Activated CD4-positive, alpha-beta T cell treated with anti-CD3 and anti-CD28 coated beads, Interleukin-2, amount 10 ng/mL, durations not matched to agents 7 days and 5 days (primary cell): ENCODE data around the gene UTP20. TPM values are rescaled to one million over a fixed set of nuclear protein-coding genes. Genes with fewer than 3 reads are reported as not detected.
A peak's percentile ranks its signal among the peaks of the same experiment; 100 is the strongest.
"Not testable (repeated sequence)": the region's sequence is repeated elsewhere in the genome, so short reads cannot be mapped to it uniquely, and the experiment has no call there.

Source experiments
- CTCF ChIA-PET: fragments of 350-600 bp; sonication (Branson Sonifier 250); formaldehyde crosslinking; loops from one replicate; lab custom pipeline; 2021; ENCODE audit warnings: antibody characterized with exemption; lab: Charles Lee
- POLR2A ChIA-PET: fragments of 350-600 bp; sonication (Branson Sonifier 250); formaldehyde crosslinking; loops from one replicate; lab custom pipeline; 2021; ENCODE audit warnings: antibody characterized with exemption; lab: Charles Lee
- DNase-seq: peaks from one replicate; pipeline ENCODE4 v3.0.0-alpha.2; 2020
- H3K27ac Mint-ChIP-seq: one replicate; pipeline ENCODE4 v1.8.0; 2021; ENCODE audit warnings: mild to moderate bottlenecking, moderate library complexity, mixed read lengths
- H3K27me3 Mint-ChIP-seq: one replicate; pipeline ENCODE4 v1.8.0; 2021; ENCODE audit warnings: mixed read lengths
- H3K36me3 Mint-ChIP-seq: one replicate; pipeline ENCODE4 v1.8.0; 2021; ENCODE audit warnings: low read depth, mixed read lengths
- H3K4me1 Mint-ChIP-seq: one replicate; pipeline ENCODE4 v1.8.0; 2021; ENCODE audit warnings: mixed read lengths
- H3K4me3 Mint-ChIP-seq: one replicate; pipeline ENCODE4 v1.8.0; 2021; ENCODE audit warnings: mild to moderate bottlenecking, moderate library complexity, mixed read lengths
- H3K9me3 Mint-ChIP-seq: one replicate; pipeline ENCODE4 v1.8.0; 2021; ENCODE audit warnings: mixed read lengths
- total RNA-seq, 2 experiments: library from RNA; stranded (reverse); gene quantifications; one replicate each; pipeline ENCODE4 v1.2.3, GENCODE V29; 2021

Gene UTP20
- total RNA-seq, 2 experiments from 2014 or later, result 14.7 to 15.9 TPM

DNA sequence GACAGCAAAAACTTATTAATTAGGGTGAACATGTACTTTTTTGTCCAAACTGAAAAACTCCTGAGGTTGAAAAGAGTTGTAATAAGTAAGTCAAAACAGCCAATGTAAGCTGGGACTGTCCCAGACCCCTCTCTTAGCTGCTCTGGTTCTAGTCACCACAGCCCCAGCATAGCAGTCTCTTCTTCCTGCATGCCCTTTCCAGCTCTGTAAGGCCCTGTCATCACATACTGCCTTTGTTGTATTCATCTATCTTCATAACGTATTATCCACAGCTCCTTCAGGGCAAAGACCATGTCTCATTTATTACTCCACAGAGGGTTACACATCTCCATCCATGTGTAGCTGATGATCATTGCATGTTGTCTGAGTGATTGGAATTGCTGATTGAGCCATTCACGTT lies 56.5 kb downstream of the UTP20 start:
- CTCF ChIA-PET, result interaction anchor here (0.8 to 1.9 kb wide), 2 partner anchors 12 to 14 kb away, joined by 3 to 12 read pairs; no protein-coding TSS in a partner anchor
- H3K27me3 Mint-ChIP-seq, result no peaks in the 10 kb centered on the region
- H3K4me1 Mint-ChIP-seq, result no peaks in the 10 kb centered on the region
- H3K4me3 Mint-ChIP-seq, result no peak overlapping the region
- DNase-seq, result no peak
- no peaks in the 10 kb centered on the region for H3K9me3 Mint-ChIP-seq
- POLR2A ChIA-PET, result no interaction called here
- no peak overlapping the region for H3K27ac Mint-ChIP-seq
- peaks cover 15% of the 10 kb centered on the region for H3K36me3 Mint-ChIP-seq

DNA sequence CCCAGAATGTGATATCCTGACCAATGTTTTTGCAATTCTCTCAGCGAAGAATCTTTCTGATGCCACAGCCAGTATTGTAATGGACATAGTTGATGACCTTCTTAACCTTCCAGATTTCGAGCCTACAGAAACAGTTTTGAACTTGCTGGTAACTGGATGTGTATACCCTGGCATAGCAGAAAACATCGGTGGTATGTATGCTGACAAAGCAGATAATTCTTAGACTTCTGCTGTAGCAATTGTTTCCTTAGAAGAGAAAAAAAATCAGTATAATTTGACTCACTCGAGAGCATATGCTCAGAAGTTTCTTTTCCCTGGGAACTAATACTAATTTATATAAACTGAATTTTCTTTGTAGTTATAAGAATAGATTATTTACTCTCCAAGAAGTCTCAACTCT lies 58.2 kb downstream of the UTP20 start:
- ChIA-PET CTCF (interaction anchor here (1.9 kb wide), 1 partner anchor 14 kb away, joined by 12 read pairs; no protein-coding TSS in a partner anchor), POLR2A (no interaction called here)
- Mint-ChIP-seq H3K27ac (no peak overlapping the region), H3K9me3 (no peaks in the 10 kb centered on the region), H3K36me3 (peaks cover 13% of the 10 kb centered on the region), H3K4me1 (no peaks in the 10 kb centered on the region), H3K4me3 (no peak overlapping the region), H3K27me3 (no peaks in the 10 kb centered on the region)
- no peak for DNase-seq

DNA sequence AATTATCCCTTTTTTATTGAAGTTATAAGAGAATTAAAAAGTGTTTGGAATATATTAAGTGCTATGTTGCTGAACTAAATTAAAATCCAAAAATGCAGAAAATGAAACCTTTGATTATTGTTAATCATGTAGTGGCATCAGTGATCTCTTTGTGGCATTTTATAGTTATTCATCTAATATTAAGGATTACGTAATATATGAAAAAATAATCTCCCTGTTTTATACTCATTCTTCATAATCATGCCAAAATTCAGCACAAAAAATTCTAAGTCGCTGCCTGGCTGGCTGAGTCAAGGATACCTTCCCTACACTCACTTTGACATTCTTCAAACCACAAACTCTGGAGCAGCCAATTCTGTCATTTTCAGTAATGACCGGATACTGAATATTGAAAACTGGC lies 64.0 kb downstream of the UTP20 start:
- H3K9me3 Mint-ChIP-seq, result peaks cover 2% of the 10 kb centered on the region
- ChIA-PET POLR2A (no interaction called here), CTCF (no interaction called here)
- no peaks in the 10 kb centered on the region for H3K4me1 Mint-ChIP-seq
- no peak overlapping the region for H3K27ac Mint-ChIP-seq
- H3K4me3 Mint-ChIP-seq, result no peak overlapping the region
- H3K36me3 Mint-ChIP-seq, result peaks cover 33% of the 10 kb centered on the region
- no peak for DNase-seq
- H3K27me3 Mint-ChIP-seq, result no peaks in the 10 kb centered on the region

DNA sequence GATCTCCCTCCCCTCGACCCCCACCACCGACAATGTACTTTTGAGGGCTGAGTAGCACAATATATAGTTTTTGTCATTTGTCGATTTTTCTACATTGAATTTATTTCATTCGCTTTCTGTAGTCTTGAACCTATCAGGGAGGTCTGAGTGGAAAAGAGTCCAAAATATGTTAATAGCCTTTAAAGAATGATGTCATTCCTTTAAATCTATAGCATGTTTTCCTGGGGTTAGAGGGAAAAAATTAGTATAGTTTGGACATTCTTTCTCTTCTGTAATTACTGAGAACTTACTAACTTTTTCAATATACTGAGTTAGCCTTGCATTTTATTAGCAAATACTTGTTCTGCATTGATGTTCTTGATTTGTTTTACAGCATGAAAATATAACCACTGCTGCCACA lies 71.8 kb downstream of the UTP20 start:
- H3K9me3 Mint-ChIP-seq, result peaks cover 7% of the 10 kb centered on the region
- no peak overlapping the region for H3K27ac Mint-ChIP-seq
- H3K4me1 Mint-ChIP-seq, result no peaks in the 10 kb centered on the region
- CTCF ChIA-PET, result no interaction called here
- no peak for DNase-seq
- POLR2A ChIA-PET, result no interaction called here
- no peaks in the 10 kb centered on the region for H3K27me3 Mint-ChIP-seq
- peaks cover 37% of the 10 kb centered on the region for H3K36me3 Mint-ChIP-seq
- no peak overlapping the region for H3K4me3 Mint-ChIP-seq

DNA sequence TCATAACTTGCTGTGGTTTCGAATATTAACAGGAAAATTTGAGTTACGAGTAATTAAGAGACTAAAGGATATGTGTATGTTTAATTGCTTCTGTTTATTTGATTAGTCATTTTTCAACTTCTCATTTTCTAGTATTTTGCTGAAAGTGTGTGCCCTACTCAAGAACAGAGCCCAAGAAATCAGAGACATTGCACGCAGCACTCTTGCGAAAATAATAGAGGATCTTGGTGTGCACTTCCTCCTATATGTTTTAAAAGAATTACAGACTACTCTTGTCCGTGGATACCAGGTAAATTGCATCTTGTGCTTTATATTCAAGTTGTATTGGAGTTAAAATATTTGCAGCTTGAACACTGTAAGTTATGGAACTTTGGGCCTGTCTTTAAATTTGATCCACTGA lies 76.9 kb downstream of the UTP20 start:
- no peaks in the 10 kb centered on the region for H3K9me3 Mint-ChIP-seq
- H3K4me3 Mint-ChIP-seq, result no peak overlapping the region
- no peaks in the 10 kb centered on the region for H3K27me3 Mint-ChIP-seq
- H3K27ac Mint-ChIP-seq, result no peak overlapping the region
- no peak for DNase-seq
- CTCF ChIA-PET, result no interaction called here
- peaks cover 27% of the 10 kb centered on the region for H3K36me3 Mint-ChIP-seq
- POLR2A ChIA-PET, result no interaction called here
- H3K4me1 Mint-ChIP-seq, result no peaks in the 10 kb centered on the region

DNA sequence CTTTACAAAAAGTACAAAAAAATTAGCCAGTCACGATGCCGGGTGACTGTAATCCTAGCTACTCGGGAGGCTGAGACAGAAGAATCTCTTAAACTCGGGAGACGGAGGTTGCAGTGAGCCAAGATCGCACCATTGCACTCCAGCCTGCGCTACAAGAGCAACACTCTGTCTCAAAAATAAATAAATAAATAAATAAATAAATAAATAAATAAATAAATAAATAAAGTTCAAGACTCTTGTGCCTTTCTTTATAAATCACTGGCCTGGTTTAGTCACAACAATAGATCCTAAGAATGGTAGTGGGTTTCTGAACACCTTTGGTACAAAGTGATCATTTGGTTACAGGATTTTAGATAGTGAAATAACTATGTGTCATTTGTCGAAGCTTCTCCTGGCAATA lies 81.5 kb downstream of the UTP20 start:
- H3K4me3 Mint-ChIP-seq, result no peak overlapping the region
- ChIA-PET POLR2A (no interaction called here), CTCF (interaction anchor here (0.9 kb wide), 1 partner anchor 14 kb away, joined by 3 read pairs; no protein-coding TSS in a partner anchor)
- no peak for DNase-seq
- H3K27ac Mint-ChIP-seq, result no peak overlapping the region
- peaks cover 34% of the 10 kb centered on the region for H3K36me3 Mint-ChIP-seq
- H3K9me3 Mint-ChIP-seq, result no peaks in the 10 kb centered on the region
- H3K27me3 Mint-ChIP-seq, result no peaks in the 10 kb centered on the region
- H3K4me1 Mint-ChIP-seq, result no peaks in the 10 kb centered on the region

DNA sequence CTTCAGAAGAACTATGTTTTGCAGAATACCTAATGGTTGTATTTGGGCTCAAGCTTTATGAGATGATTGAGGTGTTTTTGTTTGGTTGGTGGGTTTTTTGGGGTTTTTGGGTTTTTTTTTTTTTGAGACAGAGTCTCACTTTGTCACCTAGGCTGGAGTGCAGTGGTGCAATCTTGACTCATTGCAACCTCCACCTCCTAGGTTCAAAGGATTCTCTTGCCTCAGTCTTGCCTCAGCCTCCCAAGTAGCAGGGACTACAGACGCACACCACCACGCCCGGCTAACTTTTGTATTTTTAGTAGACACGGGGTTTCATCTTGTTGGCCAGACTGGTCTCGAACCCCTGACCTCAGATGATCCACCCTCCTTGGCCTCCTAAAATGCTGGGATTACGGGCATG lies 88.1 kb downstream of the UTP20 start:
- no peak for DNase-seq
- ChIA-PET POLR2A (no interaction called here), CTCF (no interaction called here)
- Mint-ChIP-seq H3K4me3 (no peak overlapping the region), H3K9me3 (no peaks in the 10 kb centered on the region), H3K27me3 (no peaks in the 10 kb centered on the region), H3K4me1 (no peaks in the 10 kb centered on the region), H3K36me3 (peaks cover 40% of the 10 kb centered on the region), H3K27ac (no peak overlapping the region)

DNA sequence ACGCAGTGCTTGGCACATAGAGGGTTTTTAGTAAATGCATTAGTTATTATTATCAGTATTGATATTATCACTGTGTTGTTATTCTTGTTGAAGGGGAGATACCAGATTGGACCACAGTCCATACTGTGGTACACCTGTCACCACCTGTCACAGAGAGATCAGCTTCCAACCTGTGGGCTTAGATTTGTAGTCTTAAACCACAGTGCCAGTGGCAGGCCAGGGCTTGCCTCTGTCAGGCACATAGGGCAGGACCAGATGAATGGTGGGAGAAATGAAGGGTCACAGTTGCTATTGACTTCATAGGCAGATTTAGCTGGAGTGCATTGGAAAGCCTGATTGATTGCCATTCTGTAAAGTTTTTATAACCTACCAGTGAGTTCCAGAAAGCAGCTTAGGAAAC lies 92.5 kb downstream of the UTP20 start:
- H3K27ac Mint-ChIP-seq, result no peak overlapping the region
- POLR2A ChIA-PET, result no interaction called here
- DNase-seq, result no peak
- peaks cover 42% of the 10 kb centered on the region for H3K36me3 Mint-ChIP-seq
- H3K9me3 Mint-ChIP-seq, result no peaks in the 10 kb centered on the region
- no peak overlapping the region for H3K4me3 Mint-ChIP-seq
- H3K4me1 Mint-ChIP-seq, result peaks cover 3% of the 10 kb centered on the region
- H3K27me3 Mint-ChIP-seq, result no peaks in the 10 kb centered on the region
- CTCF ChIA-PET, result no interaction called here

DNA sequence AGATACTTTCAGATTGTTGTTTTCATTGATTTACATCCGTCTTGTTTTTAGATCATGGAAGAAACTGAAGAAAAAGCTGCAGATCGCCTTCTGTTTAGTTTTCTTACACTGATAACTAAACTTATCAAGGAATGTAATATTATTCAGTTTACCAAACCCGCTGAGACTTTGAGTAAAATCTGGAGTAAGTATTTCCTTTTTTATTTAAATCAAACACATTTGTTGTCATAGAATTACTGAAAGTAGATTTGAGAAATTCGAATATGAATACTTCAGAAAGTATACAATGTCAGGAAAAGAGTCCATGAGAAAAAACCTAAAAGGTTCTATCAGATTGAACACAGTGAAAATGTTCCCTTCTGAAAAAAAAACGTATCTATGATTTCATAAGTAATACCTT lies 95.7 kb downstream of the UTP20 start:
- H3K27ac Mint-ChIP-seq, result no peak overlapping the region
- H3K4me3 Mint-ChIP-seq, result no peak overlapping the region

DNA sequence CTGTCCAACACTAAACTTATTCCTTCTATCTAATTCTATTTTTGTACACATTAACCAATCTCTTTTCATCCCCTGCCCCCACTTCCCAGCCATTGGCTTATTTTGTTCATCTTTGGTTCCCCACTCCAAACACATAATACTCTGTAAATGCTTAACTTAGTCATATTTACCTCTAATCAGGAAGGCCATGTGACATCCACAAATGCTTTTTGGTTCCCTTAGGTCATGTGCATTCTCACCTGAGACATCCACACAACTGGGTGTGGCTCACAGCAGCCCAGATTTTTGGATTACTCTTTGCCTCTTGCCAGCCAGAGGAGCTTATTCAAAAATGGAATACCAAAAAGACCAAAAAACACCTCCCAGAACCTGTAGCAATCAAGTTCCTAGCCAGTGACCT lies 99.2 kb downstream of the UTP20 start:
- Mint-ChIP-seq H3K9me3 (no peaks in the 10 kb centered on the region), H3K4me3 (no peak overlapping the region), H3K27ac (peak overlapping the region; percentile 23), H3K27me3 (no peaks in the 10 kb centered on the region), H3K36me3 (peaks cover 54% of the 10 kb centered on the region), H3K4me1 (peaks cover 3% of the 10 kb centered on the region)
- POLR2A ChIA-PET, result no interaction called here
- no peak for DNase-seq
- CTCF ChIA-PET, result no interaction called here

More for the DNA sequence above, 95.7 kb downstream of the UTP20 start:
- POLR2A ChIA-PET, result no interaction called here
- CTCF ChIA-PET, result interaction anchor here (0.5 kb wide), 1 partner anchor 819 kb away, joined by 5 read pairs; no protein-coding TSS in a partner anchor
- no peak for DNase-seq
- Mint-ChIP-seq H3K36me3 (peaks cover 54% of the 10 kb centered on the region), H3K27me3 (no peaks in the 10 kb centered on the region), H3K4me1 (peaks cover 3% of the 10 kb centered on the region), H3K9me3 (no peaks in the 10 kb centered on the region)

DNA sequence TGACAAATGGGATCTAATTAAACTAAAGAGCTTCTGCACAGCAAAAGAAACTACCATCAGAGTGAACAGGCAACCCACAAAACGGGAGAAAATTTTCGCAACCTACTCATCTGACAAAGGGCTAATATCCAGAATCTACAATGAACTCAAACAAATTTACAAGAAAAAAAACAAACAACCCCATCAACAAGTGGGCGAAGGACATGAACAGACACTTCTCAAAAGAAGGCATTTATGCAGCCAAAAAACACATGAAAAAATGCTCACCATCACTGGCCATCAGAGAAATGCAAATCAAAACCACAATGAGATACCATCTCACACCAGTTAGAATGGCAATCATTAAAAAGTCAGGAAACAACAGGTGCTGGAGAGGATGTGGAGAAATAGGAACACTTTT lies 111.3 kb downstream of the UTP20 start:
- H3K9me3 Mint-ChIP-seq, H3K4me3 Mint-ChIP-seq, H3K27me3 Mint-ChIP-seq, H3K27ac Mint-ChIP-seq, H3K4me1 Mint-ChIP-seq, DNase-seq, CTCF ChIA-PET, POLR2A ChIA-PET: not testable (repeated sequence)
- H3K36me3 Mint-ChIP-seq, result peaks cover 45% of the 10 kb centered on the region

DNA sequence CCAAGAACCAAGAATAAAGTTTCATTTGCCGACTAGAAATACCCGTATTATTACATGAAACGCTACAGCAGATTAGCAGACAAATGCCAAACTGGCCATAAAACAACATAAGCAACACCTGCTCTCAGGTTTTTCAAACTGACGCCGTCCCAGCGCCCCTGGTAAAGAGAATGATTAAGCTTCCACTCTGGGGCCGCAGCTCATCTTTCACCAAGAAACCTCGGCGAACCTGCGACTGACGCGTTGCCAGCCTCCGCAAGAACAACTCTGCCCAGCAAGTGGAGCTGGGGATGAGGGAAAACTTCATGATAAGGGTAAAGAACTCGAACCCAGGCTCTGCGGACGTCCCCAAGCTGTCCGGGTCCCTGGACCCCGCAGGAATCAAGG lies 127.1 kb downstream of the UTP20 start:
- Mint-ChIP-seq H3K36me3 (no peaks in the 10 kb centered on the region), H3K27me3 (no peaks in the 10 kb centered on the region), H3K4me3 (peak overlapping the region; percentile 99), H3K27ac (peak overlapping the region; percentile 95), H3K9me3 (no peaks in the 10 kb centered on the region), H3K4me1 (peaks cover 21% of the 10 kb centered on the region)
- ChIA-PET POLR2A (no interaction called here), CTCF (interaction anchor here (0.9 to 1.5 kb wide), 2 partner anchors 9 to 24 kb away, joined by 3 to 4 read pairs; no protein-coding TSS in a partner anchor)
- peak; percentile 24 for DNase-seq

DNA sequence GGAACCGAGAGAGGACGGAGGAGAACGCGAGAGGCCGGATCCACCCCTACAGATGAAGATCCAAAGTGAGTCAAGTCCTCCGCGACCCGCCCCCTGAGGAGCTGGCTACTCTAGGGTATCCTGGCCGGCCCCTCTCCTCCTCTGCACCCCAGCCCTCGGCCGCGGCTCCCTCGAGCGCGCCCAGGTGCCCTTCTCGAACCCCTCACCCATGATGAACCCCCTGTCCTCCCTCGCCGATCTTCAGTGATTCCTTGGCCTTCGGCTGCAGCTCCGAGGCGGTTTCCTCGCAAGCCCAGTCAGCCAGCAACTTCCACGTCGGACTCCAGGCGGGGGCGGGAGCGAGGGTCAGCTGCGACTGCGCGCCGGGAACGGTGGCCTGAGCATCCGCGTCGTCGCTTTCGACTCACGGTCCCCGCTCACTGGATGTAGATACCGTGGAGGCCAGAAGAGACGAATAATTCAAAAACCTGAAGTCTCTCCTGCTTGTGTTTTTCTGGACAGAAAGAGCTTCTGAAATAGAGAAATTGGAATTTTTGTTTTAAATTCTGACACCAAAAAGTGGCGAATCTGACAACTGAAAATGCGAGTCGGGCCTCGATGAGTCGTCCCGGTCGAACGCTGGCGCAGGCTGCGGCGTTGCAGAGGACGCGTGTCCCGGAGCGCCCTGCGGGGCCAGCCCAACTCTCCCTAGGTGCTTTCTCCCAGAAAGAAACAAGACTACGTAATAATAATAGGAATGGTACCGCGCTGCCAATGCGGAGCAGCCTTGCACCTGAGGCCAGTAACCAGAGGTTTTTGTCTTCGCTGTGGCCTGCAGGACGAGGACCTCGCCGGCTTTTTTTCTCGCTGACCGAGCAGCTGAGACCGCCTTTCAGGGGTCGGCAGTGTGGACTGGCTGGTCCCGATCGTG lies 127.8 kb downstream of the UTP20 start, which contains the start of gene ARL1:
Gene ARL1 (minus strand): TSS at position 337 of the 910 bp plus-strand sequence. CDS start 127 bp downstream, at position 210.
- ChIA-PET POLR2A (interaction anchor here (0.6 kb wide), 1 partner anchor 208 kb away, joined by 3 read pairs; no protein-coding TSS in a partner anchor), CTCF (interaction anchor here (0.9 to 1.5 kb wide), 3 partner anchors 10 to 414 kb away, joined by 3 to 4 read pairs (median 3); no protein-coding TSS in a partner anchor)
- Mint-ChIP-seq H3K4me1 (peaks cover 21% of the 10 kb centered on the region), H3K27ac (peak within 1 kb of the TSS; percentile 95), H3K4me3 (peak within 1 kb of the TSS; percentile 99), H3K9me3 (no peaks in the 10 kb centered on the region), H3K36me3 (no peaks in the 10 kb centered on the region), H3K27me3 (peaks cover 6% of the 10 kb centered on the region)
- DNase-seq, result peak; percentile 66
